Ectodermal cell (in vitro differentiated cells): Measurements from ENCODE around the gene ANKRD11.
A peak's percentile ranks its signal among the peaks of the same experiment; 100 is the strongest.

ENCODE experiments used
- H3K27ac ChIP-seq: 2 replicates; pipeline ENCODE4 v1.7.0; 2013; ENCODE audit warnings: mild to moderate bottlenecking, low read depth, low read length; ENCODE audit not compliant: insufficient read depth, poor library complexity, severe bottlenecking
- H3K27me3 ChIP-seq: 2 replicates; pipeline ENCODE4 v1.7.0; 2013; ENCODE audit warnings: mild to moderate bottlenecking, low read length; ENCODE audit not compliant: insufficient read depth, control insufficient read depth, poor library complexity, severe bottlenecking
- H3K36me3 ChIP-seq: one replicate; pipeline ENCODE4 v1.7.0; 2013; ENCODE audit warnings: low read length; ENCODE audit not compliant: control insufficient read depth, insufficient read depth
- H3K4me1 ChIP-seq: one replicate; pipeline ENCODE4 v1.7.0; 2013; ENCODE audit warnings: low read length; ENCODE audit not compliant: control insufficient read depth, insufficient read depth
- H3K4me3 ChIP-seq: 2 replicates; pipeline ENCODE4 v1.7.0; 2013; ENCODE audit warnings: low read depth, low read length, control low read depth; ENCODE audit not compliant: insufficient read depth
- H3K9me3 ChIP-seq: 2 replicates; pipeline ENCODE4 v1.7.0; 2013; ENCODE audit warnings: mild to moderate bottlenecking, low read length, moderate library complexity; ENCODE audit not compliant: control insufficient read depth
- WGBS, 2 experiments: methylation state at CpG; one replicate each; pipeline ENCODE4 v1.1.7; 2013; ENCODE audit warnings: missing lambda C conversion rate in 2 of 2; 5-methylcytosine and 5-hydroxymethylcytosine counted together

The ANKRD11 gene

GRCh38 chr16:89491974-89492687, 1.8 kb upstream of the ANKRD11 start:
- Histone ChIP-seq H3K9me3 (no peaks in the 10 kb centered on the region), H3K4me1 (peaks cover 12% of the 10 kb centered on the region), H3K27me3 (no peaks in the 10 kb centered on the region), H3K36me3 (no peaks in the 10 kb centered on the region), H3K27ac (peak overlapping the region; percentile 65), H3K4me3 (peak overlapping the region; percentile 98)
- WGBS, 2 experiments: 90% methylated on average over 24 of the region's 24 CpGs

GRCh38 chr16:89491238-89491869, 993 bp upstream of the ANKRD11 start:
- 6 to 9% methylated on average over 22 of the region's 22 CpGs for WGBS, 2 experiments
- no peaks in the 10 kb centered on the region for H3K36me3 ChIP-seq
- H3K27ac ChIP-seq: peak overlapping the region; percentile 65
- no peaks in the 10 kb centered on the region for H3K9me3 ChIP-seq
- peak overlapping the region; percentile 98 for H3K4me3 ChIP-seq
- H3K27me3 ChIP-seq: no peaks in the 10 kb centered on the region
- peaks cover 14% of the 10 kb centered on the region for H3K4me1 ChIP-seq

GRCh38 chr16:89489898-89490438, 393 bp downstream of the ANKRD11 start:
- no peaks in the 10 kb centered on the region for H3K27me3 ChIP-seq
- no peaks in the 10 kb centered on the region for H3K36me3 ChIP-seq
- 0% methylated on average over 80 to 81 of the region's 81 CpGs for WGBS, 2 experiments
- H3K27ac ChIP-seq: peak overlapping the region; percentile 91
- H3K4me1 ChIP-seq: peaks cover 25% of the 10 kb centered on the region
- no peaks in the 10 kb centered on the region for H3K9me3 ChIP-seq
- peak overlapping the region; percentile 98 for H3K4me3 ChIP-seq

- Histone ChIP-seq H3K4me1 (peaks cover 29% of the 10 kb centered on the region), H3K4me3 (peak overlapping the region; percentile 98), H3K27me3 (no peaks in the 10 kb centered on the region), H3K36me3 (no peaks in the 10 kb centered on the region), H3K27ac (peak overlapping the region; percentile 91), H3K9me3 (no peaks in the 10 kb centered on the region)
- WGBS, 2 experiments: 0% methylated on average over 70 to 71 of the region's 71 CpGs
Measured at GRCh38 chr16:89489040-89489897, 1.1 kb downstream of the ANKRD11 start.

- no peaks in the 10 kb centered on the region for H3K27me3 ChIP-seq
- no peak overlapping the region for H3K27ac ChIP-seq
- H3K4me1 ChIP-seq: peaks cover 45% of the 10 kb centered on the region
- H3K4me3 ChIP-seq: no peak overlapping the region
- H3K9me3 ChIP-seq: no peaks in the 10 kb centered on the region
- 89 to 90% methylated on average over 4 of the region's 4 CpGs for WGBS, 2 experiments
- H3K36me3 ChIP-seq: no peaks in the 10 kb centered on the region
Measured at GRCh38 chr16:89485701-89486246, 4.6 kb downstream of the ANKRD11 start.

- H3K36me3 ChIP-seq: no peaks in the 10 kb centered on the region
- 79 to 80% methylated on average over 11 of the region's 11 CpGs for WGBS, 2 experiments
- H3K27ac ChIP-seq: no peak overlapping the region
- H3K4me3 ChIP-seq: no peak overlapping the region
- peaks cover 45% of the 10 kb centered on the region for H3K4me1 ChIP-seq
- H3K27me3 ChIP-seq: no peaks in the 10 kb centered on the region
- H3K9me3 ChIP-seq: no peaks in the 10 kb centered on the region
Measured at GRCh38 chr16:89484923-89485679, 5.3 kb downstream of the ANKRD11 start.

GRCh38 chr16:89484041-89484501, 6.3 kb downstream of the ANKRD11 start:
- H3K27me3 ChIP-seq: no peaks in the 10 kb centered on the region
- H3K4me3 ChIP-seq: no peak overlapping the region
- H3K36me3 ChIP-seq: no peaks in the 10 kb centered on the region
- no peaks in the 10 kb centered on the region for H3K9me3 ChIP-seq
- H3K27ac ChIP-seq: no peak overlapping the region
- 92 to 93% methylated on average over 5 of the region's 5 CpGs for WGBS, 2 experiments
- peaks cover 45% of the 10 kb centered on the region for H3K4me1 ChIP-seq

GRCh38 chr16:89482817-89483205, 7.5 kb downstream of the ANKRD11 start:
- Histone ChIP-seq H3K4me3 (no peak overlapping the region), H3K36me3 (no peaks in the 10 kb centered on the region), H3K27ac (no peak overlapping the region), H3K4me1 (peaks cover 39% of the 10 kb centered on the region), H3K9me3 (no peaks in the 10 kb centered on the region), H3K27me3 (no peaks in the 10 kb centered on the region)
- 92 to 93% methylated on average over 4 to 5 of the region's 5 CpGs for WGBS, 2 experiments

GRCh38 chr16:89482150-89482816, 8.1 kb downstream of the ANKRD11 start:
- Histone ChIP-seq H3K36me3 (no peaks in the 10 kb centered on the region), H3K27ac (no peak overlapping the region), H3K4me1 (peaks cover 37% of the 10 kb centered on the region), H3K4me3 (no peak overlapping the region), H3K9me3 (no peaks in the 10 kb centered on the region), H3K27me3 (no peaks in the 10 kb centered on the region)
- 79 to 80% methylated on average over 14 of the region's 14 CpGs for WGBS, 2 experiments
